Activated CD4-positive, alpha-beta T cell treated with anti-CD3 and anti-CD28 coated beads for 4 hours (primary cell): ENCODE measurements around the gene LIPJ.

ENCODE experiments used
- DNase-seq, 2 donors: peaks; one replicate each; pipeline ENCODE4 v3.0.0-alpha.2; 2020

The LIPJ gene

GRCh38 chr10:88598055-88598454 lies 11.5 kb downstream of the LIPJ start:
- no peak for DNase-seq

- no peak for DNase-seq
Observed at GRCh38 chr10:88608052-88608732, 21.6 kb downstream of the LIPJ start.

GRCh38 chr10:88608780-88609179 lies 22.2 kb downstream of the LIPJ start:
- no peak for DNase-seq

- DNase-seq: no peak
Observed at GRCh38 chr10:88616250-88616977, 29.9 kb downstream of the LIPJ start.

- no peak for DNase-seq
Observed at GRCh38 chr10:88617772-88618300, 31.3 kb downstream of the LIPJ start.

- DNase-seq: no peak
Observed at GRCh38 chr10:88618496-88618895, 31.9 kb downstream of the LIPJ start.

- DNase-seq: no peak
Observed at GRCh38 chr10:88620441-88620840, 33.9 kb downstream of the LIPJ start.

GRCh38 chr10:88623835-88624234 lies 37.3 kb downstream of the LIPJ start:
- DNase-seq: no peak

GRCh38 chr10:88624840-88625239 lies 38.3 kb downstream of the LIPJ start:
- no peak for DNase-seq

GRCh38 chr10:88640186-88640585 lies 53.6 kb downstream of the LIPJ start:
- no peak for DNase-seq

GRCh38 chr10:88642209-88642608 lies 55.6 kb downstream of the LIPJ start:
- no peak for DNase-seq

GRCh38 chr10:88642963-88643362 lies 56.4 kb downstream of the LIPJ start:
- no peak for DNase-seq

- DNase-seq: no peak
Observed at GRCh38 chr10:88647061-88647615, 60.6 kb downstream of the LIPJ start.

GRCh38 chr10:88651101-88651551 lies 64.6 kb downstream of the LIPJ start:
- DNase-seq: no peak

GRCh38 chr10:88652616-88653015 lies 66.1 kb downstream of the LIPJ start:
- DNase-seq: no peak
